ENCODE results near the gene ARHGEF18.

Gene ARHGEF18

DNA sequence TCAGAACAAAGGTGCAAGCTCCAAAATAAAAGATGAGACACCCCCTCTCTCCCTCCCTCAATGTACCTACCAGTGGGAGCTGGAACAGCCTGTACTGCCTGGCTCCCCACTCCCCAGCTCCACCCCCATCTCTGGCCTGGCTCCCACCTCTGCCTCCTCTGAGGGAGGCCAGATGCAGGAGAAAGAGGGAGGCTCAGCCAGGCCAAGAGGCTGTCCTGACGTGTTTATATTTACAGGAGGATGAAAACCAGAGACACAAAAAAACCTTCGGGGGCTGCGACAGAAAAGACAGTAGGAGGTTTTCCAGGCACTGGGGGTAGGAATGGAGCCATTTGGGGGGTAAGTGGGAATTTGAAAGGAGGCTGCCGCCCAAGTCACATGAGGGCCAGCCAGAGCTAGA lies 19.7 kb downstream of the ARHGEF18 start:
- TF ChIP-seq, protein P1, sequence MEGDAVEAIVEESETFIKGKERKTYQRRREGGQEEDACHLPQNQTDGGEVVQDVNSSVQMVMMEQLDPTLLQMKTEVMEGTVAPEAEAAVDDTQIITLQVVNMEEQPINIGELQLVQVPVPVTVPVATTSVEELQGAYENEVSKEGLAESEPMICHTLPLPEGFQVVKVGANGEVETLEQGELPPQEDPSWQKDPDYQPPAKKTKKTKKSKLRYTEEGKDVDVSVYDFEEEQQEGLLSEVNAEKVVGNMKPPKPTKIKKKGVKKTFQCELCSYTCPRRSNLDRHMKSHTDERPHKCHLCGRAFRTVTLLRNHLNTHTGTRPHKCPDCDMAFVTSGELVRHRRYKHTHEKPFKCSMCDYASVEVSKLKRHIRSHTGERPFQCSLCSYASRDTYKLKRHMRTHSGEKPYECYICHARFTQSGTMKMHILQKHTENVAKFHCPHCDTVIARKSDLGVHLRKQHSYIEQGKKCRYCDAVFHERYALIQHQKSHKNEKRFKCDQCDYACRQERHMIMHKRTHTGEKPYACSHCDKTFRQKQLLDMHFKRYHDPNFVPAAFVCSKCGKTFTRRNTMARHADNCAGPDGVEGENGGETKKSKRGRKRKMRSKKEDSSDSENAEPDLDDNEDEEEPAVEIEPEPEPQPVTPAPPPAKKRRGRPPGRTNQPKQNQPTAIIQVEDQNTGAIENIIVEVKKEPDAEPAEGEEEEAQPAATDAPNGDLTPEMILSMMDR (IDR thresholded peaks at IDR 0.05), result no peak

DNA sequence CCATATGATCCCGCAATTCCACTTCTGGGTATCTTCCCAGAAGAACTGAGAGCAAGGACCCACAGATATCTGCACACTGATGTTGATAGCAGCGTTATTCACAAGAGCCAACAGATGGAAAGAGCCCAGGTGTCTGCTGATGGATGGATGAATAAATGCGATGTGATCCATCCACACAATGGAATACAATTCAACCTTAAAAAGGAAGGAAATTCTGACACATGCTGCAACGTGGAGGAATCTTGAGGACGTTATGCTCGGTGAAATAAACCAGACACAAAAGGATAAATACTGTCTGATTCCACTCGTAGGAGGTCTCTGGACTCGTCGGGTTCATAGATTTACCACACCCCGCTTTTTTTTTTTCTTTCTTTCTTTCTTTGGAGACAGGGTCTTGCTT lies 21.8 kb downstream of the ARHGEF18 start:
- TF ChIP-seq, protein P1 (IDR thresholded peaks at IDR 0.05), result no peak

DNA sequence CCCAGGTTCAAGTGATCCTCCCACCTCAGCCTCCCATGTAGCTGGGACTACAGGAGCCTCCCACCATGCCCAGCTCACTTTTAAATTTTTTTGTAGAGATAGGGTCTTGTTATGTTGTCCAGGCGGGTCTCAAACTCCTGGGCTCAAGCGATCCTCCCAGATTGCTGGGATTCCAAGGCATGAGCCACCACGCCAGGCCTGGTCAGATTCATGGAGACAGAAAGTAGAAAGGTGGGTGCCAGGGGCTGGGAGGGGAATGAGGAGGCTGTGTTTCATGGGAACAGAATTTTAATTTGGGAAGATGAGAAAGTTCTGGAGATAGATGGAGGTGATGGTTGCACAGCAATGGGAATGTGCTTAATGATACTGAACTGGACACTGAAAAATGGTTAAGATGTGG lies 22.3 kb downstream of the ARHGEF18 start:
- TF ChIP-seq, protein P1 (IDR thresholded peaks at IDR 0.05), result no peak

DNA sequence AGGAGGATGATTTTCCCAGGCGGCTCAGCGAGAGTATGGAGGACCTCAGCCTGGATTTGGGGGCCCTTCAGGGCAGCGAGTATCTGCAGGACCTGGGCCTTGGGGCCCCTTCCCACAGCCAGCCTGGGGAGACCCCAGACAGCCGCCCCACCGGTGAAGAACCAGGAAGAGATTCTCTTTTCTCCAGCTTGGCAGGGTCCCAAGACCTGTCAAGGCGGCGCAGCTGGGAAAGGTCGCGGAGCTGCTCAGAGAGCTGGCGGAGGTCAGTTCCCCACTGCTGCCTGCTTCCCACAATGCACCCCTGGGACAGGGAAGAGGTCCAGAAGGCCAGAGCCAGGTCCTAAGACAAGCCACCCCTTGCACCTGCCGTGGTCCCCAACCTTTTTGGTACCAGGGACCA lies 24.1 kb downstream of the ARHGEF18 start:
- TF ChIP-seq, protein P1 (IDR thresholded peaks at IDR 0.05), result no peak

DNA sequence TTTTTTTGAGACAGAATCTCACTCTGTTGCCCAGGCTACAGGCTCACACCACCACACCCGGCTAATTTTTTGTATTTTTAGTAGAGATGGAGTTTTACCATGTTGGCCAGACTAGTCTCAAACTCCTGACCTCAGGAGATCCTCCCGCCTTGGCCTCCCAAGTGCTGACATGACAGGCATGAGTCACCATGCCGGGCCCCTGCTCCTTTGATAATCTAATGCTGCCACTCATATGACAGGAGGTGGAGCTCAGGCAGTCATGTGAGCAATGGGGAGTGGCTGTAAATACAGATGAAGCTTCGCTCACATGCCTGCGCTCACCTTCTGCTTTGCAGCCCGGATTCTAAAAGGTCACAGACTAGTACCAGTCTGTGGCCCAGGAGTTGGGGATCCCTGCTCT lies 25.1 kb downstream of the ARHGEF18 start:
- TF ChIP-seq, protein P1 (IDR thresholded peaks at IDR 0.05), result no peak

DNA sequence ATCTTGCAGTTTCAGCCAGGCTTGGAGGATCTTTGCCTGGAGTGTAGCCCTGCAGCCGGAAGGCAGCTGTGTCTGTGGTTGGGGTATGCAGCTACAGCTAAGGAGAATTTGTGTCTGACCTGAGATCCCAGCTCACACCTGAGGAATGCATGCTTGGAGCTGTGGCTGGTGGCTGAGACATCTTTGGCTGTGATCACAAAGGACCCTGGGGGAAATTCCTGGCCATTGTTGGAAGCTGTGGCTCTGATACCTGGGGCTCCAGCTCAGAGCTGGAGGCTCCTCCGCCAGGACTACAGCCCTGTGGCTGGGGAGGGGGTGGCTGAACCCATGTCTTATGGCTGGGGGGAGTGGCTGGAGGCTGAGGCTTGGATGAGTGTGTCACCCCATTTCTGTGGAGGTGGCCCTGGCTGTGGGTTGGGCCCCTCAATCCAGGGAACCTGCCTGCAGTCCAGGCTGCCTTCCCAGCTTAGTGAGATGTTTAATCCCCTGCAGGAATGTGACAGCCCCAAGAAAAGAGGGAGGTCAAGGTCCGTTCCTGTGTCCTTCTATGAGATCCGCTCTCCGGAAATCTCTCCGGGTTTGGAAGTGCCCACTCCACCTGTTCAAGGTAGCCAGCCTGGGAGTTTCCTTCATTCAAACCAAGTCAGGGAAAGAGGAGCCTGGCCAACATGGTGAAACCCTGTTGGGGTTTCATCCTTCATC lies 27.6 kb downstream of the ARHGEF18 start:
- TF ChIP-seq, protein P1 (IDR thresholded peaks at IDR 0.05), result no peak

DNA sequence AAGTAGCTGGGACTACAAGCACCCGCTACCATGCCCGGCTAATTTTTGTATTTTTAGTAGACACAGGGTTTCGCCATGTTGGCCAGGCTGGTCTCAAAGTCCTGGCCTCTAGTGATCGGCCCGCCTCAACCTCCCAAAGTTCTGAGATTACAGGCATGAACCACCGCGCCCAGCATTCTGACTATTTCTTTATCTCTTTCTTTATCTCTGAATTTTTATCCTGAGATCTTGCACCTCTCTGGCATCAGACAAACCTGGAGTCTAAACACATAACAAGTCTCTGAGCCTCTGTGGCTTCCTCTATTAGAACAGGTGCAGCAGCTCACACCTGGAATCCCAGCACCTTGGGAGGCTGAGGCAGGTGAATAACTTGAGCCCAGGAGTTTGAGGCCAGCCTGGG lies 28.5 kb downstream of the ARHGEF18 start:
- TF ChIP-seq, protein P1 (IDR thresholded peaks at IDR 0.05), result no peak

DNA sequence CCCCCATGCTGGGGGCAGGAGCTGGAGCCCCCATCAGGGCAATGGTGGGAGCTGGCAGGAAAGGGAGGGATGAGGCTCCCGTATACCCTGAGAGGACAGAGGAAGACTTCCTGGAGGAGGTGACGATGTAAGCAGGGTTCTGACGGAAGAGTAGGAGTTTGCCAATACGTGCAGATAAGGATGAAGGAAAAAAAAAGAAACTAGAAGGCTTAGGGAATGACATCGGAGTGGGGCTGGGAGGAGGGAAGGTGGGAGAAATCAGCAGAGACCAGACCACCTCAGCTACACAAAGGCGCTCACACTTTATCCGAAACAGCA lies 32.3 kb downstream of the ARHGEF18 start:
- TF ChIP-seq, protein P1 (IDR thresholded peaks at IDR 0.05), result no peak

Data from LNCAP (cell line).